ENCODE results near the gene CEP152.

Gene CEP152

DNA sequence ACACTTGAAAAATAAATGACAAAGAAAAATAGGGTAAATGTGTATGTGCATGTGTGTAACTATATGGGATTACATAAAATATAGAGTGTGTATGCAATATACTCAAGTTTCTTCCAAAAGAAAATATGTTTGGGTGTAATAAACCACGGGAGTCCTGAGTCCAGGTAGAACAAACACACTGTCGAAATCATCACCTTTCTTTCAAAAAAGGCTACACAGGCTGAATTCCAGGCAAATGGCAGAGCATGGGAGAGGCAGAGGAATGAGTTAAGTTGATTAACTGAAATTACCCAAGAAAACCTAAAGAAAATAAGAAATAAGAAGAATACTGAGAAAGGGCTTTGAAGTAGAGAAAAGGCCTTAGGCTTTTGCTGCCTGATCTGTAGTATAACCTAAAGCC, 26.1 kb downstream of the CEP152 start:
- DNase-seq: no peak
- intact Hi-C loops (cut with DNase I; ENCODE audit: low total_unique reads): no loop called here

DNA sequence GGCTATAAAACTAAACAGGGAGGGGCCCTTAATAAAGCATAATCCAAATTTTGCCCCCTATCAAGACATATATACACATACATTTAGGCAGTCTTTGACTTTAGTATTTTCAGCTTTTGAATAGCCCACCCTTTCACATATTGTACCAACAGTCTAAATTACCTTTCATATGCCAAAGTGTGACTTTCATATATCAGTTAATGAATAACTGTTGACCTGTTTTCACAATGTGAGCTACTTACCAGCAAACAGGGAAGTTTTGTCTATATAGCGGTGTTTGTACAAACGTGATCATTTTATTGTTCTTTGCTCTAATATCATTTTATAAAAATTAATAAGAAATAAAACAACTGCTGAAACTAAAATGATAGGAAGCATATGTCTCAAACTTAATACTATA, 28.0 kb downstream of the CEP152 start:
- H3K9me3 ChIP-seq: no peaks in the 10 kb centered on the region
- no peak for DNase-seq
- H3K27me3 ChIP-seq: no peaks in the 10 kb centered on the region
- TF ChIP-seq, protein P1, sequence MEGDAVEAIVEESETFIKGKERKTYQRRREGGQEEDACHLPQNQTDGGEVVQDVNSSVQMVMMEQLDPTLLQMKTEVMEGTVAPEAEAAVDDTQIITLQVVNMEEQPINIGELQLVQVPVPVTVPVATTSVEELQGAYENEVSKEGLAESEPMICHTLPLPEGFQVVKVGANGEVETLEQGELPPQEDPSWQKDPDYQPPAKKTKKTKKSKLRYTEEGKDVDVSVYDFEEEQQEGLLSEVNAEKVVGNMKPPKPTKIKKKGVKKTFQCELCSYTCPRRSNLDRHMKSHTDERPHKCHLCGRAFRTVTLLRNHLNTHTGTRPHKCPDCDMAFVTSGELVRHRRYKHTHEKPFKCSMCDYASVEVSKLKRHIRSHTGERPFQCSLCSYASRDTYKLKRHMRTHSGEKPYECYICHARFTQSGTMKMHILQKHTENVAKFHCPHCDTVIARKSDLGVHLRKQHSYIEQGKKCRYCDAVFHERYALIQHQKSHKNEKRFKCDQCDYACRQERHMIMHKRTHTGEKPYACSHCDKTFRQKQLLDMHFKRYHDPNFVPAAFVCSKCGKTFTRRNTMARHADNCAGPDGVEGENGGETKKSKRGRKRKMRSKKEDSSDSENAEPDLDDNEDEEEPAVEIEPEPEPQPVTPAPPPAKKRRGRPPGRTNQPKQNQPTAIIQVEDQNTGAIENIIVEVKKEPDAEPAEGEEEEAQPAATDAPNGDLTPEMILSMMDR (IDR thresholded peaks at IDR 0.05): no peak
- no peak overlapping the region for H3K4me3 ChIP-seq
- H3K27ac ChIP-seq: no peak overlapping the region
- intact Hi-C loops (cut with DNase I; ENCODE audit: low total_unique reads): no loop called here
- H3K4me1 ChIP-seq: peaks cover 0 to 15% (median 3%) of the 10 kb centered on the region in 4 donors
- H3K36me3 ChIP-seq: peaks cover 0 to 13% (median 0%) of the 10 kb centered on the region in 3 donors

More for the DNA sequence above, 26.1 kb downstream of the CEP152 start:
- Histone ChIP-seq H3K4me1 (peaks cover 0 to 12% (median 3%) of the 10 kb centered on the region in 4 donors), H3K27ac (no peak overlapping the region), H3K9me3 (no peaks in the 10 kb centered on the region), H3K36me3 (peaks cover 0 to 13% (median 0%) of the 10 kb centered on the region in 3 donors), H3K4me3 (no peak overlapping the region), H3K27me3 (no peaks in the 10 kb centered on the region)
- TF ChIP-seq, protein P1 (IDR thresholded peaks at IDR 0.05): no peak

DNA sequence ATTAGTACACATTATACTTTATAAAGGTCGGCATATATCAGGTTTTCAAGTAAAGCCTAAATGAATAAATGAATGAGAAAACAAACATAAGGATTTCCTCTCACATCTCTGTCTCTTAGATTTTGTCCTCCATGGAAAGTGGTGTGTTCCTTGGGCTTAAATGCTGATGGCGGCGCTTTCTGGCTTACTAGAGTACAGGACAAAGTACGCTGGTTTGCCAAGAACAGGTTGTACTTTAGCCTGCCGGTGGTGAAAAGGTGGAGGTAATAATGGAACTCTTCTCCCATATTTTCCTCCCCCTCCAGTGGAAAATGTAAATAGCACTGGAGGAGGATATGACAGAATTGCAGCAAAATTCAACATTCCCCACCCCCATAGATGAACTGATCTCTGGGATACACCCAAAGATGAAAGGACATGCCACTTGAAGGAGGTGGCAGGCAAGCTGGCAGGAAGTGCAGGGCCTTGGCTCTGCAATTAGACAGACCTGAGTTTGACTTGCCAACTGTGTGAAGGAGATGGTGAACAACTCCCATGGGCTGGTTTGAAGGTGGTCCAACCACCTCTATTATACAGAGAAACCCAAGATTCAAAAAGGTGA, 29.3 kb downstream of the CEP152 start:
- Histone ChIP-seq H3K36me3 (peaks cover 0 to 13% (median 0%) of the 10 kb centered on the region in 3 donors), H3K27me3 (no peaks in the 10 kb centered on the region)

DNA sequence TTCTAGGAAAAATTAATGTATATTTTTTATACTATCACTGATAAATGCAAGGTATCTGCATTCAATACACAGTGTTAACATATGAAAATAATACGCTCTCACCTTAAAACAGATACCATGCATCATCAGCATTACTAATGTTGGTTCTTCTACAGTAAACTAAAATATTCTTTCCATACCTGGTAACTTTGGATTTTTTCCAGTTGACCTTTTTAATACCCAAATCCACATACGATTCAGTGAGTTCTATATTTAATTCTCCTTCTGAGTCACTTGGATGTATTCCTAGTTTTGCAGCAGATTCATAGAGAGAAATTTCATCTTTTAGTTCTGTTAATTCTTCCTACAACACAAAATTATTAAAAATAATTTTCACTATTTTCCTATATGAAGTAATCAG, 29.9 kb downstream of the CEP152 start:
- intact Hi-C loops (cut with DNase I; ENCODE audit: low total_unique reads): no loop called here
- H3K27ac ChIP-seq: no peak overlapping the region
- peaks cover 0 to 13% (median 0%) of the 10 kb centered on the region in 3 donors for H3K36me3 ChIP-seq

More for the DNA sequence above, 29.3 kb downstream of the CEP152 start:
- TF ChIP-seq, protein P1 (IDR thresholded peaks at IDR 0.05): no peak
- Histone ChIP-seq H3K9me3 (no peaks in the 10 kb centered on the region), H3K4me1 (peaks cover 0 to 19% (median 3%) of the 10 kb centered on the region in 4 donors), H3K27ac (no peak overlapping the region), H3K4me3 (no peak overlapping the region)
- intact Hi-C loops (cut with DNase I; ENCODE audit: low total_unique reads): no loop called here
- DNase-seq: no peak

DNA sequence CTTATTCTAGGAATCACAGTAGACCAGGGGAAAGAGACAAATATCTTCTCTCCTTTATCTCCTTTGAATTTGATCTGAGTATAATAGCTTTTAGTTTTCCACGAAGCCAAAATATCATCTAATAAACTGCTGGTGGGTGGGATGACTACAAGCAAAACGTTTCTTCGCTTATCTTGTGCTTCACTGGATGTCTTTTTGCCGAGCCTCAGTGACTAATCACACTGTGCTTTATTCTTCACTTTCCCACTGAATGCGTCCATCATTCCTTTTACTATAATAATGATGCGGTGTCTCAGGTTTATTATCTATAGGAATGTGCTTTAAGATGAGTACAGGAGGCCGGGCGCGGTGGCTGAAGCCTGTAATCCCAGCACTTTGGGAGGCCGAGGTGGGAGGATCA, 32.5 kb downstream of the CEP152 start:
- H3K27me3 ChIP-seq: no peaks in the 10 kb centered on the region
- no peak overlapping the region for H3K27ac ChIP-seq
- intact Hi-C loops (cut with DNase I; ENCODE audit: low total_unique reads): no loop called here
- TF ChIP-seq, protein P1 (IDR thresholded peaks at IDR 0.05): no peak
- H3K4me1 ChIP-seq: peaks cover 0 to 6% (median 0%) of the 10 kb centered on the region in 4 donors
- H3K4me3 ChIP-seq: no peak overlapping the region
- peaks cover 0 to 13% (median 0%) of the 10 kb centered on the region in 3 donors for H3K36me3 ChIP-seq
- H3K9me3 ChIP-seq: peaks cover 0 to 4% (median 0%) of the 10 kb centered on the region in 3 donors
- no peak for DNase-seq

More for the DNA sequence above, 29.9 kb downstream of the CEP152 start:
- Histone ChIP-seq H3K9me3 (no peaks in the 10 kb centered on the region), H3K4me1 (peaks cover 0 to 19% (median 3%) of the 10 kb centered on the region in 4 donors), H3K27me3 (no peaks in the 10 kb centered on the region), H3K4me3 (no peak overlapping the region)
- TF ChIP-seq, protein P1 (IDR thresholded peaks at IDR 0.05): no peak
- no peak for DNase-seq

Data from tibial artery (tissue), 4 donors.